GM18526 (cell line): ENCODE measurements around the gene FHIT.

Source experiments
- POLR2A ChIP-seq: IDR thresholded peaks from 3 replicates; pipeline ENCODE4 v1.6.1; 2011; ENCODE audit not compliant: insufficient read length; ENCODE audit errors: extremely low read depth

The FHIT gene

GRCh38 chr3:60774617-60775016 is 476.6 kb downstream of the FHIT start:
- no peak for TF ChIP-seq POLR2A

- TF ChIP-seq POLR2A: no peak
These were observed 478.7 kb downstream of the FHIT start for GRCh38 chr3:60772584-60772983.

GRCh38 chr3:60771766-60772165 is 479.5 kb downstream of the FHIT start:
- TF ChIP-seq POLR2A: no peak

GRCh38 chr3:60770532-60770931 is 480.7 kb downstream of the FHIT start:
- TF ChIP-seq POLR2A: no peak

- TF ChIP-seq POLR2A: no peak
These were observed 483.7 kb downstream of the FHIT start for GRCh38 chr3:60767536-60767935.

GRCh38 chr3:60765776-60766175 is 485.5 kb downstream of the FHIT start:
- no peak for TF ChIP-seq POLR2A

- no peak for TF ChIP-seq POLR2A
These were observed 486.4 kb downstream of the FHIT start for GRCh38 chr3:60764870-60765269.

- TF ChIP-seq POLR2A: no peak
These were observed 491.1 kb downstream of the FHIT start for GRCh38 chr3:60760145-60760544.

- TF ChIP-seq POLR2A: no peak
These were observed 491.8 kb downstream of the FHIT start for GRCh38 chr3:60759439-60759838.

GRCh38 chr3:60758831-60759230 is 492.4 kb downstream of the FHIT start:
- no peak for TF ChIP-seq POLR2A

- no peak for TF ChIP-seq POLR2A
These were observed 493.1 kb downstream of the FHIT start for GRCh38 chr3:60758171-60758570.

GRCh38 chr3:60757724-60758123 is 493.5 kb downstream of the FHIT start:
- no peak for TF ChIP-seq POLR2A

GRCh38 chr3:60756241-60757030 is 494.8 kb downstream of the FHIT start:
- TF ChIP-seq POLR2A: no peak

GRCh38 chr3:60755094-60755493 is 496.2 kb downstream of the FHIT start:
- no peak for TF ChIP-seq POLR2A

- no peak for TF ChIP-seq POLR2A
These were observed 496.6 kb downstream of the FHIT start for GRCh38 chr3:60754617-60755016.

GRCh38 chr3:60752809-60753208 is 498.4 kb downstream of the FHIT start:
- no peak for TF ChIP-seq POLR2A

- no peak for TF ChIP-seq POLR2A
These were observed 504.4 kb downstream of the FHIT start for GRCh38 chr3:60746695-60747416.

GRCh38 chr3:60746043-60746638 is 505.1 kb downstream of the FHIT start:
- TF ChIP-seq POLR2A: no peak
